Measurements from ENCODE around the gene NR2F1.

DNA sequence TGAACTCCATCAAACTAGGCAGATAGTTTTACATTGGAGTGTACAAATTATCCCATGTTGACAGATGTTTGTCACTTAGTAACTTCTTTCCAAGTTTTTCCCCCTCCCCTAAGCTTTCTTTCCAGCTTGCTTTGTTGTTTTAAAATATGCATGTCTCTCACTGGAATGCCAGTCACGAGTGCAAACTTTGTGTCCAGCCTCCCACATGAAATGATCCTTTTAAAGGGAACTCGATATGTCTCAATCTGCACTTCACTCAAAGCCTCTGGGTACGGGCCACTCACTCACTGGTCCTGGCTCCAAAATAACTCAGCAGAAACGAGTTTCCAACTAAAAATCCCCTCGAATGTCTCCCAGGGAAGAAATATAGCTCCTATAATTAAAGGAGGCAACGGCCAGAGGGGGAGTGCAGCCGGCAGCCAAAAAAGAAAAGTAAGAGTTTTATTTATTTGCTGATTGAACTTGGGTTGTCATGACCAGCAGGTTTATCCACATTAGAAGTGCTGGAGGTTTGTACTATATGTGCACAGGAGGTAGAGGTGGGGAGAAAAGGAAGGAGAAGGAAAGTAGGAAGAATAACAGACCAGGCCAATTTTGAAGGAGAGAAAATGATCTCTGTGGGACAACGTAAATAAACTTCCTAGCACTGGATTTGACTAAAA, 17.5 kb downstream of the NR2F1 start:
- TF ChIP-seq POLR2A (IDR thresholded peaks at IDR 0.05): no peak
- TF ChIP-seq, protein P1, sequence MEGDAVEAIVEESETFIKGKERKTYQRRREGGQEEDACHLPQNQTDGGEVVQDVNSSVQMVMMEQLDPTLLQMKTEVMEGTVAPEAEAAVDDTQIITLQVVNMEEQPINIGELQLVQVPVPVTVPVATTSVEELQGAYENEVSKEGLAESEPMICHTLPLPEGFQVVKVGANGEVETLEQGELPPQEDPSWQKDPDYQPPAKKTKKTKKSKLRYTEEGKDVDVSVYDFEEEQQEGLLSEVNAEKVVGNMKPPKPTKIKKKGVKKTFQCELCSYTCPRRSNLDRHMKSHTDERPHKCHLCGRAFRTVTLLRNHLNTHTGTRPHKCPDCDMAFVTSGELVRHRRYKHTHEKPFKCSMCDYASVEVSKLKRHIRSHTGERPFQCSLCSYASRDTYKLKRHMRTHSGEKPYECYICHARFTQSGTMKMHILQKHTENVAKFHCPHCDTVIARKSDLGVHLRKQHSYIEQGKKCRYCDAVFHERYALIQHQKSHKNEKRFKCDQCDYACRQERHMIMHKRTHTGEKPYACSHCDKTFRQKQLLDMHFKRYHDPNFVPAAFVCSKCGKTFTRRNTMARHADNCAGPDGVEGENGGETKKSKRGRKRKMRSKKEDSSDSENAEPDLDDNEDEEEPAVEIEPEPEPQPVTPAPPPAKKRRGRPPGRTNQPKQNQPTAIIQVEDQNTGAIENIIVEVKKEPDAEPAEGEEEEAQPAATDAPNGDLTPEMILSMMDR (IDR thresholded peaks at IDR 0.05): no peak
- no peak for TF ChIP-seq EP300 (IDR thresholded peaks at IDR 0.05; ENCODE audit: low read depth)
